Liver (tissue), 9 donors: Measurements from ENCODE around the gene SH2B3. TPM values are rescaled to one million over a fixed set of nuclear protein-coding genes. Genes with fewer than 3 reads are reported as not detected.

Source experiments
- DNase-seq: peaks from one replicate; pipeline ENCODE4 v3.0.0-alpha.2; 2017; ENCODE audit warnings: low spot score
- H3K27ac ChIP-seq, 2 donors: one replicate each; pipeline ENCODE4 v1.7.0; 2013; ENCODE audit warnings: inconsistent platforms in 2 of 2, low read length in 2 of 2, control low read depth in 1 of 2, low read depth in 1 of 2, mild to moderate bottlenecking in 1 of 2
- H3K27me3 ChIP-seq, 4 donors: one replicate each; pipeline versions ENCODE4 v1.6.1 to v1.7.0; 2013; ENCODE audit warnings: low read length in 3 of 4, inconsistent platforms in 1 of 4, mild to moderate bottlenecking in 1 of 4, moderate library complexity in 1 of 4; ENCODE audit not compliant: control insufficient read depth in 4 of 4, insufficient read depth in 4 of 4
- H3K36me3 ChIP-seq, 4 donors: one replicate each; pipeline versions ENCODE4 v1.6.1 to v1.7.0; 2013; ENCODE audit warnings: low read length in 3 of 4, mild to moderate bottlenecking in 3 of 4, low read depth in 1 of 4, moderate library complexity in 1 of 4; ENCODE audit not compliant: control insufficient read depth in 4 of 4, insufficient read depth in 3 of 4
- H3K4me1 ChIP-seq, 4 donors: one replicate each; pipeline versions ENCODE4 v1.6.1 to v1.7.0; 2013; ENCODE audit warnings: low read length in 3 of 4, mild to moderate bottlenecking in 3 of 4, moderate library complexity in 1 of 4; ENCODE audit not compliant: control insufficient read depth in 4 of 4, insufficient read depth in 4 of 4
- H3K4me3 ChIP-seq, 3 donors: one replicate each; pipeline versions ENCODE4 v1.6.1 to v1.7.0; 2013; ENCODE audit warnings: low read length in 3 of 3, control low read depth in 1 of 3, low read depth in 1 of 3, mild to moderate bottlenecking in 1 of 3
- H3K9ac ChIP-seq, 2 donors: one replicate each; pipeline ENCODE4 v1.7.0; 2013; ENCODE audit warnings: low read length in 2 of 2, mild to moderate bottlenecking in 2 of 2, moderate library complexity in 2 of 2, control low read depth in 1 of 2, low read depth in 1 of 2
- H3K9me3 ChIP-seq, 4 donors: one replicate each; pipeline versions ENCODE4 v1.6.1 to v1.7.0; 2013; ENCODE audit warnings: low read length in 3 of 4; ENCODE audit not compliant: control insufficient read depth in 4 of 4
- ATF3 ChIP-seq: IDR thresholded peaks from 2 replicates; pipeline ENCODE4 v1.6.1; 2016; ENCODE audit warnings: antibody characterized with exemption
- CTCF ChIP-seq: fragments of 150-350 bp; IDR thresholded peaks from 2 replicates; pipeline ENCODE4 v1.5.1; 2017; ENCODE audit warnings: improper control_type of control experiment, low read depth, low read length; ENCODE audit not compliant: missing input control
- EGR1 ChIP-seq, 2 donors: IDR thresholded peaks; 2 replicates each; pipeline ENCODE4 v1.6.1; 2016 to 2018; ENCODE audit warnings: antibody characterized with exemption in 2 of 2, low read depth in 2 of 2
- FOXA1 ChIP-seq: IDR thresholded peaks from 2 replicates; pipeline ENCODE4 v1.6.1; 2016; ENCODE audit warnings: antibody characterized with exemption
- GABPA ChIP-seq, 2 donors: IDR thresholded peaks in 1 of 2; conservative IDR thresholded peaks in 1 of 2; 2 replicates each; pipeline ENCODE4 v1.6.1; 2016; ENCODE audit warnings: antibody characterized with exemption in 2 of 2, mild to moderate bottlenecking in 1 of 2, moderate library complexity in 1 of 2
- HNF4A ChIP-seq, 2 donors: conservative IDR thresholded peaks; 2 replicates each; pipeline ENCODE4 v1.6.1; 2016; ENCODE audit warnings: antibody characterized with exemption in 2 of 2, mild to moderate bottlenecking in 2 of 2
- HNF4G ChIP-seq: IDR thresholded peaks from 2 replicates; pipeline ENCODE4 v1.6.1; 2016; ENCODE audit warnings: antibody characterized with exemption
- JUND ChIP-seq, 2 donors: IDR thresholded peaks; 2 replicates each; pipeline ENCODE4 v1.6.1; 2016; ENCODE audit warnings: antibody characterized with exemption in 2 of 2
- MAX ChIP-seq: IDR thresholded peaks from 2 replicates; pipeline ENCODE4 v1.6.1; 2016; ENCODE audit warnings: antibody characterized with exemption
- RAD21 ChIP-seq, 2 donors: IDR thresholded peaks; 2 replicates each; pipeline ENCODE4 v1.6.1; 2016; ENCODE audit warnings: antibody characterized with exemption in 2 of 2, mild to moderate bottlenecking in 2 of 2
- REST ChIP-seq: IDR thresholded peaks from 2 replicates; pipeline ENCODE4 v1.6.1; 2016; ENCODE audit warnings: antibody characterized with exemption, mild to moderate bottlenecking
- RXRA ChIP-seq, 2 donors: IDR thresholded peaks; 2 replicates each; pipeline ENCODE4 v1.6.1; 2017 to 2018; ENCODE audit warnings: antibody characterized with exemption in 2 of 2, mild to moderate bottlenecking in 1 of 2
- SP1 ChIP-seq: IDR thresholded peaks from 2 replicates; pipeline ENCODE4 v1.6.1; 2018; ENCODE audit warnings: antibody characterized with exemption, mild to moderate bottlenecking
- TAF1 ChIP-seq: conservative IDR thresholded peaks from 2 replicates; pipeline ENCODE4 v1.6.1; 2016; ENCODE audit warnings: antibody characterized with exemption, mild to moderate bottlenecking
- YY1 ChIP-seq: IDR thresholded peaks from 2 replicates; pipeline ENCODE4 v1.6.1; 2016; ENCODE audit warnings: antibody characterized with exemption, mild to moderate bottlenecking
- WGBS: extraction: QIAGEN DNeasy Blood & Tissue Kit; methylation state at CpG from one replicate; pipeline ENCODE4 v1.1.7; 2013; 5-methylcytosine and 5-hydroxymethylcytosine counted together
- polyA plus RNA-seq, 2 donors: library from polyadenylated mRNA; stranded (reverse) in 1 of 2; unstranded in 1 of 2; fragments of 200-250 nt in 1 of 2; fragments of >200 nt in 1 of 2; fragmentation: Nextera tagmentation in 1 of 2; extraction: Ambion mirVana in 1 of 2; gene quantifications; one replicate each; pipeline versions ENCODE4 v1.2.1 to v1.2.3, GENCODE V29; 2013 to 2015
- total RNA-seq, 2 donors: library from RNA; depleted of rRNA; stranded (reverse); fragments of >200 nt; gene quantifications; one replicate each; pipeline ENCODE4 v1.2.3, GENCODE V29; 2014
- TF ChIP-seq, protein P1 (sequence below): IDR thresholded peaks from 2 replicates; pipeline ENCODE4 v1.6.1; 2016; ENCODE audit warnings: antibody characterized with exemption
- donor health status: healthy.
- donor health status: healthy.
- donor health status: healthy.
- donor health status: healthy.
- donor health status: healthy.

SH2B3 gene
- total and polyA plus RNA-seq, 4 donors = 4.4 to 18.7 (median 8.8) TPM

GRCh38 chr12:111424793-111425251 is 19.1 kb downstream of the SH2B3 start (continued):
- TF ChIP-seq EGR1 (IDR thresholded peaks at IDR 0.05; ENCODE audit: low read depth in 2 of 2) (no peak), RXRA (IDR thresholded peaks at IDR 0.05) (peak in 1 of 2 donors; percentile 53), SP1 (no peak), MAX (no peak), HNF4G (no peak), TAF1 (no peak), GABPA (IDR thresholded peaks at IDR 0.05 in 1 of 2, conservative IDR thresholded peaks at IDR 0.05 in 1 of 2) (no peak)
- TF ChIP-seq, protein P1, sequence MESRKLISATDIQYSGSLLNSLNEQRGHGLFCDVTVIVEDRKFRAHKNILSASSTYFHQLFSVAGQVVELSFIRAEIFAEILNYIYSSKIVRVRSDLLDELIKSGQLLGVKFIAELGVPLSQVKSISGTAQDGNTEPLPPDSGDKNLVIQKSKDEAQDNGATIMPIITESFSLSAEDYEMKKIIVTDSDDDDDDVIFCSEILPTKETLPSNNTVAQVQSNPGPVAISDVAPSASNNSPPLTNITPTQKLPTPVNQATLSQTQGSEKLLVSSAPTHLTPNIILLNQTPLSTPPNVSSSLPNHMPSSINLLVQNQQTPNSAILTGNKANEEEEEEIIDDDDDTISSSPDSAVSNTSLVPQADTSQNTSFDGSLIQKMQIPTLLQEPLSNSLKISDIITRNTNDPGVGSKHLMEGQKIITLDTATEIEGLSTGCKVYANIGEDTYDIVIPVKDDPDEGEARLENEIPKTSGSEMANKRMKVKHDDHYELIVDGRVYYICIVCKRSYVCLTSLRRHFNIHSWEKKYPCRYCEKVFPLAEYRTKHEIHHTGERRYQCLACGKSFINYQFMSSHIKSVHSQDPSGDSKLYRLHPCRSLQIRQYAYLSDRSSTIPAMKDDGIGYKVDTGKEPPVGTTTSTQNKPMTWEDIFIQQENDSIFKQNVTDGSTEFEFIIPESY = no peak

GRCh38 chr12:111425655-111426054 is 19.9 kb downstream of the SH2B3 start:
- Histone ChIP-seq H3K36me3 (peaks cover 0 to 5% (median 2%) of the 10 kb centered on the region in 4 donors), H3K4me1 (peaks cover 21 to 52% (median 41%) of the 10 kb centered on the region in 4 donors), H3K27ac (peak overlapping the region; percentile 90 to 95), H3K9ac (peak overlapping the region; percentile 62 to 73), H3K9me3 (no peaks in the 10 kb centered on the region), H3K4me3 (no peak overlapping the region), H3K27me3 (no peaks in the 10 kb centered on the region)
- DNase-seq = no peak
- TF ChIP-seq JUND (IDR thresholded peaks at IDR 0.05) (peak; percentile 44 to 69), RXRA (IDR thresholded peaks at IDR 0.05) (peak; percentile 82 to 91), REST (peak; percentile 51), FOXA1 (no peak), GABPA (IDR thresholded peaks at IDR 0.05 in 1 of 2, conservative IDR thresholded peaks at IDR 0.05 in 1 of 2) (no peak), TAF1 (no peak), CTCF (no peak), RAD21 (IDR thresholded peaks at IDR 0.05) (no peak), HNF4A (conservative IDR thresholded peaks at IDR 0.05) (peak; percentile 17 to 39), ATF3 (peak; percentile 59), YY1 (no peak), SP1 (peak; percentile 74), EGR1 (IDR thresholded peaks at IDR 0.05; ENCODE audit: low read depth in 2 of 2) (no peak)
- 32% methylated on average over 8 of the region's 8 CpGs for WGBS
